ENCODE measurements around the gene LMTK2.
"Not testable (repeated sequence)": the region's sequence is repeated elsewhere in the genome, so short reads cannot be mapped to it uniquely, and the experiment has no call there.

The LMTK2 gene

DNA sequence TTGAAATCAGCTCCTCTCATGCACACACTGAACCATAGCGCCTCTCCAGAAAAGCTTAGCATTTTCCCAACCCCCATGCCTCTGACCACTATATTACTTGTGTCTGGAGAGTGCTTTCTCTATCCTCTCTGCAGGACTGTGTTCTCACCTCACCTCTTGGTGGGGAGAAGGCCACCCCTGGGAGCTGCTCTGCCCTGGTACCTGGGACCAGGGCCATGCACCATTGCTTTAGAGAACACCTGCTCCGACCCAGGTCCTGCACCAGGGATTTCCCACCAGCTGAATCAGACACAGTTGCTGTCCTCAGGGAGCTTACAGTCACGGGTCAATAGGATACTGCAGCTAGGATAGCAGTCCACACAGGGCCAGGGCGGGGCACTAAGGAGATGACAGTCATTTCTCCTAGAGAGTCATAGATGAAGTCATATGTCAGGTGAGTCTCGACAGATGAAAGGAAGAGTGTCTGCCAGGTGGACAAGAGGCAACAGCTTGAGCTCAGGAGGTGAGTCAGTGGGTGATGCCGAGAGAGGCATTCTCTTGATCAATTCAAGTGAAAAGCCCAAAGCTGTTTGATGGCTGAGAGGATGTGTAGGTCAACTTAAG lies 619 bp upstream of the LMTK2 start:
- DNase-seq (ENCODE audit: low read depth in 2 of 2): no peak

DNA sequence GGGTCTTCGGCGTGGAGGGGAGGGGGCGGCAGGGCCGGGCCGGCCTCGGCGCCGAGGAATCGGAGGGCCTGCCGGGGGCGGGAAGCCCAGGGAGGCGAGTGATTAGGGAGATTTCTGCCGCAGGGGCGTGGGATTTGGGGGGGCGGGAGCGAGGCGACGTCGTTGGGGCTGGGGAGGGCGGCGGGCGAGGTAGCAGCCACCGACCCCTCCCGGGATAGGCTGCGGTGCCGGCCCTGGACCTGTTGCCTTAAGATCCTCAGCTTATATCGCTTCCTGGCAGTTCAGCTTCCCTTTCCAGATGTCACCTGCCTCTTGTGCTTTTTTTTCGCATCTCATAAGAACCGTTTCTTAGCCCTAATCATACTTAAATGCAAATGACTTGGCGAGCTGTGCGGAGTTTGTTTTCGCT lies 655 bp downstream of the LMTK2 start:
- no peak for DNase-seq (ENCODE audit: low read depth in 2 of 2)

GRCh38 chr7:98110249-98111022 lies 3.8 kb downstream of the LMTK2 start:
- DNase-seq (ENCODE audit: low read depth in 2 of 2): no peak

DNA sequence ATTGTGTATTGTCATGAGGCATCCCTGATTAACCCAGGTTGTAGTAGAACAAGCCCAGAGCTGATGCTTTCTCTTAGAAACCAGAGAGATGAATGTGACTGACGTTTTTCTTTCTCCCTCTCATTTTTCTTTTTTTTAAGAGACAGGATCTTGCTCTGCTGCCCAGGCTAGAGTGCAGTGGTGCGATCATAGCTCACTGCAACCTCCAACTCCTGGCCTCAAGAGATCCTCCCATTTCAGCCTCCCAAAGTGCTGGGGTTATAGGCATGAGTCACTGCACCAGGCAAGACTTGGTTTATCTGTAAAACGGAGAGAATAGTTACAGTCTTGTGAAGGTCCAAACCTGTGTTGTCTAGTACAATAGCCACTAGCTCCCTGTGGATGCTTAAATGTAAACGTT lies 5.4 kb downstream of the LMTK2 start:
- no peak for DNase-seq (ENCODE audit: low read depth in 2 of 2)

DNA sequence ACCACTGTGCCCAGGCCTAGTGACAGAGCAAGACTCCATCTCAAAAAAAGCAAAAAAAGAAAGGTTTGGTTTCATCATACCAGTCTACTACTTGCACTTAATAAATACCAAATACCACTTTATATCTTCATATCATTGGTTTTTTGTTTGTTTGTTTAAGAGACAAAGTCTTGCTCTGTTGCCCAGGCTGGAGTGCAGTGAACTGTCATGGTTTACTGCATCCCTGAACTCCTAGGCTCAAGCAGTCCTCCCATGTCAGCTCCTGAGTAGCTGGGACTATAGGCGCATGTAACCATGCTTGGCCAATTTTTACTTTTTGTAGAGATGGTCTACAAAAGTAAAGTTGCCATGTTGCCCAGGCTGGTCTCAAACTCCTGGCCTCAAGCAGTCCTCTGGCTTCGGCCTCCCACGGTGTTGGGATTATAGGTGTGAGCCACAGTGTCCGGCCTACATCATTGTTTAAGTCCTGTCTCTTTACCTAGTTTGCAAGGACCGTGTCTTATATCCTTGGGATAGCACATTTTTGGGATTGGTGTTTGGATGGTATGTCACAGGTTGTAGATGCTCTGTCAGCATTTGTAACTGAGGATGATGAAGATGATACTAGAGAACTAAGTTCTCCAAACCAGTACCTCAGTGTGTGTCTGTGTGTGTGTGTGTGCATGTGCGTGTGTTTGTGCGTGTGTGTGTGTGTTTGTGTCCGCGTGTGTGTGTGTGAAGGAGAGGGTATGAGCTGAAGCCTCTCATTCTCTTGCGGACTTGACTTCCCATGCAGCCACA lies 9.3 kb downstream of the LMTK2 start:
- DNase-seq (ENCODE audit: low read depth in 2 of 2): no peak

DNA sequence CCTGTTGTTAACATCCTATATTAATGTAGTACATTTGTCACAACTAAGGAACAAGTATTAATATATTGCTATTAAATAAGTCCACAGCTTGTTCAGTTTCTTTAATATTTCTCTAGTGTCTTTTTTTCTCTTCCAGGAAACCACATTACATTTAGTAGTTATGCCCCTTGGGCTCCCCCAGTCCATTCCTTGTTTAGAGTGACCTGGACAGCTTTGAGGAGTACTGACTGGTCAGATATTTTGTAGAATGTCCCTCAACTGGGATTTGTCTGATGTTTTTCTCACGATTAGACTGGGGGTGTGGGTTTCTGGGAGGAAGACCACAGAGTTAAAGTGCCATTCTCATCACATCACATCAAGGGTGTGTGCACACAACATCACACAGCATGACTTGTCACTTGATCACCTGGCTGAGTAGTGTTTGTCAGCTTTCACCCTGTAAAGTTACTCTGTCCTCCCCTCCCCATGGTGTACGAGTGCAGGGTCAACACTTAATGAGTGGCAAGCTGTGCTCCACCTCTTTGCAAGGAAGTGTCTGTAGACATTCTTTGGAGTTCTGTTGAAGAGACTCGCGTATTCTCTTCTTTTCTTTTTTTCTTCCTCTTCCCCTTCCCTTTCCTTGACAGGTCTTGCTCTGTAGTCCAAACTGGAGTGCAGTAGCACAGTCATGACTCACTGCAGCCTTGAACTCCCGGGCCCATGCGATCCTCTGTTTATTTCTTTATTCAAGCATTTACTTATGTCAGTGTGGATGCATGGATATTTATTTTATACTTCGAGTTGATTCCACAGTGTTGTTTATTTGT lies 10.2 kb downstream of the LMTK2 start:
- no peak for DNase-seq (ENCODE audit: low read depth in 2 of 2)

DNA sequence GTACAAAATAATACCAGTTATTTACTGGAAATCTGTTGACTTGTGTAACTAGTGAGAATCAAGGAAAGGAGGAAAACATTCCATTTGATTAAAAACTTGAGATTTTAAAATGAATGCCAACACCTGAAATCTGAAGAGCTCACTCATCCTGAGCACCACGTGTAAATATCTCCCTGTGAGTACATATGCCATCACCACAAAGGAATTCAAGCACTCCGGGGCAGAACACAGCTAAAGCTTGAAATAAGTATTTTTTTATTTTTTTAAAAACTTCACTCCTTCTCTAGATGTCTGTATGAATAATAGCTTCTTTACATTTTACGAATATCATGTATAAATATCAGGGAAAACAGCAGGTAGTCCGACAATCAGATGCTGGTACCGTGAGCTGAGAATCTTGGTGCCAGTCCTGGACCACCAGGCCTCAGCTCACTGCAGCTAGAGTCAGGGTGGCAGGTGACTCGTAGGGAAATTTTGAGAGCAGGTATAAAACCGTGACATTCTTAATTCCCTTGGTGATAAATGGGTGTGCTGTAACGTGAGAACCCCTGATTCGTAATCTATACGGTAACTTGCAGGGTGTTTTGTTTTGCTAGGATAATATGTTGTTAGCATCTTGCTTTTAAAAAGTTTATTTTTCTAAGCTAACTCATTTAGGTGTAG lies 12.7 kb downstream of the LMTK2 start:
- no peak for DNase-seq (ENCODE audit: low read depth in 2 of 2)

DNA sequence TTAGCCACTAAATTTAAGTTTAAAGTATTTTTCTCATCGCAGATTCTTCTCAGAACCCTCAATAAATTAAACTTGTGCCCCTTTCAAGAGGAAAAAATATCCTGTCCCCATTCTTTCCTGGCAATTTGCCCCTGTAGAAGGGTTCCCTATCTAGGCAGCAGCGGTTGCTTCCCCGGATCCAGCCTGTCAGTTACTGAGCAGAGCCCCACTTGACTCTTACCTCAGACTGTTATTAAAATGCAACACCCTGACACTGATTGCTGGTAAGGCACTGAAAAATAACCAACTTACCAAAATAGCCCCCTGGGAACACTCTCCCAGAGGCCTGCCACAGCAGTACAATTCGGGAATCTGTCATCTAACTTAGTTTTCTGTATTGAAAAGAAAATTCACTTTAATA lies 13.9 kb downstream of the LMTK2 start:
- no peak for DNase-seq (ENCODE audit: low read depth in 2 of 2)

- not testable (repeated sequence) for DNase-seq (ENCODE audit: low read depth in 2 of 2)
Observed at GRCh38 chr7:98121388-98121787, 14.7 kb downstream of the LMTK2 start.

DNA sequence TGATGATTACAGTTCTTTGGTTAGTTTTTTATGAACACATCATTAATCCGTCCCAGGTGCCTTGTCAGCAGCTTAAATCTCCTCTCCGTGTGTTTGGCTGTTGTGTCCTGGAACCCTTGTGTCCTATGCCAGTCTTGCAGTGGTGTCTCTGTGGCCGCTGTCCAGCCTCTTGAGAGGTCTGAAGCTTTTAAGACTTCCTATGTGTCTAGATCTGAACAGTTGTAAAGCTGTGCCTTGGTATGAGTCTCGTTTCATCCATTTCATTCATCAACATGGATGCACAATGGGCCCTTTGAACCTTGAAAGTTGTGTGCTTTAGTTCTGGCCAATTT lies 16.7 kb downstream of the LMTK2 start:
- DNase-seq (ENCODE audit: low read depth in 2 of 2): no peak

DNA sequence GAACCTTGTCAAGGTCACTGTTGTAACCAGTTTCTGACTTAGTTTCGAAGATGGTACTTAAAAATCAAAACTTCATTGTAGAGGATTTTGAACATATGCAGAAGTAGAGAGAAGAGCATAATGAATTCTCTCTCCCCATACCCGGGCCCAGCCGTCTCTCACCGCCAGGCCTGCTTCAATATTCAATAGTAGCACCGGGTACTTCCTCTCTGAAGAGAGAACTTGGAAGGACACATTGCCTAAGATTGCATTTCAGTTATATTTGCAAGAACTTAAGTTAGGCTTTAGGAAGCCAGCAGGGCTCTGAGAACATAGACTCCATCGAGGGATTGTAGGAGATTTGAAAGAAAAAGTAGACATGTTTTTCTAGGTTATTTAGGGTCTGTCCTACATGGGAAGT lies 19.1 kb downstream of the LMTK2 start:
- DNase-seq (ENCODE audit: low read depth in 2 of 2): no peak

DNA sequence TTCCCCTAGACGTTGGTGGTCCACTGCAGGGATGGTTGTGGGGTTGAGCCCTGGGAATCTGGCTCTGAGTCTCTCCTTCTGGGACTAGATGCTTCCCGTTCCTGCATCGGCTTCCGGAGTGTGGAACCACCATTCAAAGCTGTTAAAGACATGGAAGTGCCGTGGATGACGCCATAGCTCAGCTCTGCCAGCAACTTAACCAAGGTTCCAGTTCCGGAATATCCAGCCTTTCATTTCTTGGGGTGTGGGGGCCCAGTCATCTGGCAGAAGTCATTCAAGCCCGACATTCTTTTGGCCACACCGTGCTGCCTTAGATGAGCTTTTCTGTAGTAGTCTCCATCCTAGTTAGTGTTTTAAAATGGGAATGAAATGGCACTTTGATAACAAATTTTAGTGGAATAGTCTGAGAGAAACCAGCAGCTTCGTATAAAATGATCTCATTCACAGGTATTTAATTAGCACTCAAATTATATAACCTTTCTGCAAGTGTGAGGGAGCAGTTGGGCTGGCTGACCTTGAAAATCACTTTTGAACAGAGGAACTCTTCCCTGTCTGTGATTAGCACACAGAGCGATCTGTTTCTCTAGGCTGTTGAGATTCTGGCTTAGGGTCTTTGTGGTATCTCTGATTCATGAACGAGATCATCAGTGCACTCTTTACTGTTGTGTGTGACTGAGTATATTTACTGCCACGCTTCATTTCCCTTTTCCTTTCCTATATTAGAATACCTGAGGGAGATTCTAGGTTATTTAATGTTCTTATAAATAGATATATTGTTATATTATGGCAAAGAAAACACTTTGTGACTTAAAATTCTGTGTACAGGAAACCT lies 19.9 kb downstream of the LMTK2 start:
- DNase-seq (ENCODE audit: low read depth in 2 of 2): no peak

- DNase-seq (ENCODE audit: low read depth in 2 of 2): no peak
Observed at GRCh38 chr7:98128346-98128745, 21.7 kb downstream of the LMTK2 start.

DNA sequence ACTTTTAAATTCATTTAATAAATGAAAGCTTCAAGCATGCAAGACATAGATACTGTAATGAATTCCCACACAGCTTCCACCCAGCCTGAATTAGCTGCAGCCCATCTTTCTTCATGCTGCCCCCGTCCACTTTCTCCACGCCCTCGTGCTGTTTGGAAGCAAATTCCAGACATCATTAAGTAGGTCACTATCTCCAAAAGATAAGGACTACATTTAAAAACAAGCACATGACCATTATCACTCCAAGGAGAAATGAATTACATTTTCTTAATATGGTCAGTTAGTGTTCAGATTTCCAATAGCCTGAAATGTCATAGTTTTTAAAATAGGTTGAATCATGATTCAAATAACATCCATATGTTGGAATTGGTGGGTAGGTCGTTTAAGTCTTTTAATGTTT lies 24.3 kb downstream of the LMTK2 start:
- DNase-seq (ENCODE audit: low read depth in 2 of 2): no peak

GRCh38 chr7:98133181-98133580 lies 26.5 kb downstream of the LMTK2 start:
- DNase-seq (ENCODE audit: low read depth in 2 of 2): no peak

GRCh38 chr7:98133621-98134303 lies 27.1 kb downstream of the LMTK2 start:
- no peak for DNase-seq (ENCODE audit: low read depth in 2 of 2)

DNA sequence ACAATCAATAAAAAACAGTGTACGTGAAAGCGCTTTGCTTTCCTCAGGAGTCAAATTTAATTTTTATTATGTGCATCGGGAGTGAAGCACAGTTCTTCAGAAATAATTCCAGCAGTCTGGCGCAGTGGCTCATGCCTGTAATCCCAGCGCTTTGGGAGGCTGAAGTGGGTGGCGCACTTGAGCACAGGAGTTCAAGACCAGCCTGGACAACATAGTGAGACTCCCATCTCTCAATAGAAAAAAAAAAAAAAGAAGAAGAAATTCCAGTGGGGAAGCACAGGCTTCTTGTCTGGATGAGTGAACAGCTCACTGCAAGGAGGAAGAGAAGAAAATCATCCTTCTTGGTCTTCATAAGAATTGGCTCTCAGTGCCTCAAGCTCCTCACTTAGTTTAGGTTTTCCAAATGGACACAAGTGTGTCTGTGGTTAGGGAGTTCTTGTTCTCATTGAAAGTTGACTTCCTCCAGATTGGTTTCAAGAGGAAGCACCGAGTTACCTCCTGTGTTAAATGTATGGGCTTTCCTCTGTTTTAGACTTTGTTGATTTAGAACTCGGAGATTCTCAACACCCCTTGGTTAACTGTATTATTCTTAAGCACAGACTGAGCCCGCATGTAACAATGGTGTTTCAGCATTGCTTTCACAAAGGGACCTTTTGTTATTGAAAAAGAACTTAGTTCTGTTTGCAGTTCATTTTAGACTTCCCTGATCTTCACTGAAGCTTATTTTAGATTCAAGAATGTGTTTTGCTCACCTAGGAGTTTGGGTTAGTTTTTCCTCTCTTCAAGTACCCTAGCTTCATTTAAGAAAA lies 28.0 kb downstream of the LMTK2 start:
- DNase-seq (ENCODE audit: low read depth in 2 of 2): no peak

DNA sequence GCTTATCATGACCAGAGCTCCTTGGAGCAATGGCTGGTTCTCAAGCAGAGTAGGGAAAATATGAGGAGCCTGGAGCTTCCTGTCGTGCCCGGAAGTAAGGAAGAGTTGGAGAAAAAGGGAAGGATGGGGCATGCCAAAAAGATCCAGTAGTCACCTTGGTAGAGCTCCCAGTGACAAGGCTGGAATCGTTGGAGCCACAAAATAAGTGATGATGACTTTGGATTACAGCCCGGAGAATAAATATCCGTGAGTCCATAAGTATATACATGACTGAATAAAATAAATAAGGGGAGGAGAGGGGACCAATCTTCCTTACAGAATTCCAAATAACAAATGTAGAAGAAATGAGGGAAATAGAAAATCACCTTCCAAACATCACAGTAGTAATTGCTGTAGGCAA lies 29.3 kb downstream of the LMTK2 start:
- DNase-seq (ENCODE audit: low read depth in 2 of 2): no peak

GRCh38 chr7:98136423-98136822 lies 29.8 kb downstream of the LMTK2 start:
- DNase-seq (ENCODE audit: low read depth in 2 of 2): no peak

Measured in stimulated activated CD8-positive, alpha-beta memory T cell treated with anti-CD3 and anti-CD28 coated beads, Interleukin-2, amount 100 ng/mL, for 1 hour (primary cell).